ENCODE results near the gene DYRK3.

DYRK3 gene

GRCh38 chr1:206666954-206667665 is 31.8 kb downstream of the DYRK3 start:
- H3K27ac ChIP-seq, result no peak overlapping the region
- no peaks in the 10 kb centered on the region for H4K20me1 ChIP-seq (ENCODE audit: insufficient read depth)
- H3K27me3 ChIP-seq (ENCODE audit: insufficient read depth, low read depth), result peaks cover 20% of the 10 kb centered on the region
- no peak overlapping the region for H3K4me2 ChIP-seq
- no peak overlapping the region for H2AFZ ChIP-seq (ENCODE audit: low read depth)
- H3K9ac ChIP-seq, result no peak overlapping the region
- no peak overlapping the region for H3K4me3 ChIP-seq (IDR thresholded peaks at IDR 0.05; ENCODE audit: insufficient read depth, low read depth, low read length)
- TF ChIP-seq, protein P1, sequence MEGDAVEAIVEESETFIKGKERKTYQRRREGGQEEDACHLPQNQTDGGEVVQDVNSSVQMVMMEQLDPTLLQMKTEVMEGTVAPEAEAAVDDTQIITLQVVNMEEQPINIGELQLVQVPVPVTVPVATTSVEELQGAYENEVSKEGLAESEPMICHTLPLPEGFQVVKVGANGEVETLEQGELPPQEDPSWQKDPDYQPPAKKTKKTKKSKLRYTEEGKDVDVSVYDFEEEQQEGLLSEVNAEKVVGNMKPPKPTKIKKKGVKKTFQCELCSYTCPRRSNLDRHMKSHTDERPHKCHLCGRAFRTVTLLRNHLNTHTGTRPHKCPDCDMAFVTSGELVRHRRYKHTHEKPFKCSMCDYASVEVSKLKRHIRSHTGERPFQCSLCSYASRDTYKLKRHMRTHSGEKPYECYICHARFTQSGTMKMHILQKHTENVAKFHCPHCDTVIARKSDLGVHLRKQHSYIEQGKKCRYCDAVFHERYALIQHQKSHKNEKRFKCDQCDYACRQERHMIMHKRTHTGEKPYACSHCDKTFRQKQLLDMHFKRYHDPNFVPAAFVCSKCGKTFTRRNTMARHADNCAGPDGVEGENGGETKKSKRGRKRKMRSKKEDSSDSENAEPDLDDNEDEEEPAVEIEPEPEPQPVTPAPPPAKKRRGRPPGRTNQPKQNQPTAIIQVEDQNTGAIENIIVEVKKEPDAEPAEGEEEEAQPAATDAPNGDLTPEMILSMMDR (conservative IDR thresholded peaks at IDR 0.05; ENCODE audit: low read depth, low read length), result no peak
- H3K36me3 ChIP-seq (ENCODE audit: insufficient read depth), result no peaks in the 10 kb centered on the region
- H3K79me2 ChIP-seq (ENCODE audit: insufficient read depth, low read depth), result no peaks in the 10 kb centered on the region
- H3K4me1 ChIP-seq (ENCODE audit: low read depth, poor library complexity, severe bottlenecking), result peaks cover 9% of the 10 kb centered on the region

DNA sequence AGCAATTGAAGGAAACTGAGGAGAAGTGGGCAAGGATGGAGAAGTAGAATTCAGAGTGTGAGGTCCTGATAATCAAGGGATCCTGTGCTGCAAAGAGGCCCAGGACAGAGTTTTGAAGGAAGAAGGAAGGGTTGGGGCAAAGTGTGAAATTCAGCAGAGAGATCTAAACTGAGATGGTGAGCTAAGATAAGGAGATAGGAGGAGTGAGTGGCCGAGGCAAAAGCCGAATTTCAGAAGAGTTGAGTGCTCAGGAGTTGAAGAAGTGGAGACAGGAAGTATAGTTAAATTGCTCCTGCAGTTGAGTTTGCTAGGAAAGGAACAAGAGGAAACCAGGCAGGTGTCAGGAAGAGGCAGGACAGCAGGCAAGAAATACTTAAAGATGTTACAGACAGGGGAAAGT is 33.0 kb downstream of the DYRK3 start:
- no peaks in the 10 kb centered on the region for H4K20me1 ChIP-seq (ENCODE audit: insufficient read depth)
- no peak overlapping the region for H3K4me2 ChIP-seq
- H3K27ac ChIP-seq, result no peak overlapping the region
- no peak overlapping the region for H3K9ac ChIP-seq
- peaks cover 21% of the 10 kb centered on the region for H3K4me1 ChIP-seq (ENCODE audit: low read depth, poor library complexity, severe bottlenecking)
- no peak overlapping the region for H3K4me3 ChIP-seq (IDR thresholded peaks at IDR 0.05; ENCODE audit: insufficient read depth, low read depth, low read length)
- no peak overlapping the region for H2AFZ ChIP-seq (ENCODE audit: low read depth)
- H3K36me3 ChIP-seq (ENCODE audit: insufficient read depth), result no peaks in the 10 kb centered on the region
- H3K79me2 ChIP-seq (ENCODE audit: insufficient read depth, low read depth), result no peaks in the 10 kb centered on the region
- TF ChIP-seq, protein P1 (conservative IDR thresholded peaks at IDR 0.05; ENCODE audit: low read depth, low read length), result no peak
- H3K27me3 ChIP-seq (ENCODE audit: insufficient read depth, low read depth), result peaks cover 12% of the 10 kb centered on the region

GRCh38 chr1:206668874-206669410 is 33.6 kb downstream of the DYRK3 start:
- Histone ChIP-seq H3K4me2 (no peak overlapping the region), H3K36me3 (ENCODE audit: insufficient read depth) (no peaks in the 10 kb centered on the region), H2AFZ (ENCODE audit: low read depth) (no peak overlapping the region), H4K20me1 (ENCODE audit: insufficient read depth) (no peaks in the 10 kb centered on the region), H3K27ac (no peak overlapping the region), H3K4me1 (ENCODE audit: low read depth, poor library complexity, severe bottlenecking) (peaks cover 17% of the 10 kb centered on the region), H3K27me3 (ENCODE audit: insufficient read depth, low read depth) (peaks cover 6% of the 10 kb centered on the region; the same call in 1 of the 2 replicates), H3K79me2 (ENCODE audit: insufficient read depth, low read depth) (no peaks in the 10 kb centered on the region), H3K4me3 (IDR thresholded peaks at IDR 0.05; ENCODE audit: insufficient read depth, low read depth, low read length) (no peak overlapping the region), H3K9ac (no peak overlapping the region)
- TF ChIP-seq, protein P1 (conservative IDR thresholded peaks at IDR 0.05; ENCODE audit: low read depth, low read length), result no peak

GRCh38 chr1:206672011-206672688 is 36.8 kb downstream of the DYRK3 start:
- H3K27ac ChIP-seq, result no peak overlapping the region
- H3K4me1 ChIP-seq (ENCODE audit: low read depth, poor library complexity, severe bottlenecking), result peaks cover 11% of the 10 kb centered on the region
- no peak overlapping the region for H3K9ac ChIP-seq
- no peaks in the 10 kb centered on the region for H4K20me1 ChIP-seq (ENCODE audit: insufficient read depth)
- no peak overlapping the region for H3K4me2 ChIP-seq
- TF ChIP-seq, protein P1 (conservative IDR thresholded peaks at IDR 0.05; ENCODE audit: low read depth, low read length), result no peak
- H3K36me3 ChIP-seq (ENCODE audit: insufficient read depth), result no peaks in the 10 kb centered on the region
- no peaks in the 10 kb centered on the region for H3K79me2 ChIP-seq (ENCODE audit: insufficient read depth, low read depth)
- no peak overlapping the region for H3K4me3 ChIP-seq (IDR thresholded peaks at IDR 0.05; ENCODE audit: insufficient read depth, low read depth, low read length)
- H2AFZ ChIP-seq (ENCODE audit: low read depth), result no peak overlapping the region
- H3K27me3 ChIP-seq (ENCODE audit: insufficient read depth, low read depth), result no peaks in the 10 kb centered on the region
